ENCODE measurements around the gene SLC7A14. TPM values are rescaled to one million over a fixed set of nuclear protein-coding genes. Genes with fewer than 3 reads are reported as not detected.
A peak's percentile ranks its signal among the peaks of the same experiment; 100 is the strongest.

Gene SLC7A14
- total RNA-seq, 1 donor from 2014 or later, result 13.5 TPM

GRCh38 chr3:170467007-170467406 lies 118.9 kb downstream of the SLC7A14 start:
- no peaks in the 10 kb centered on the region for H3K36me3 Mint-ChIP-seq
- no peak for TF ChIP-seq CTCF (conservative IDR thresholded peaks at IDR 0.05)
- DNase-seq (ENCODE audit: extremely low spot score, unreplicated experiment), result no peak
- H3K27me3 Mint-ChIP-seq, result peaks cover 7% of the 10 kb centered on the region
- no peaks in the 10 kb centered on the region for H3K9me3 Mint-ChIP-seq
- H3K4me1 Mint-ChIP-seq (ENCODE audit: unreplicated experiment), result peaks cover 65% of the 10 kb centered on the region
- peak overlapping the region; percentile 58 for H3K4me3 Mint-ChIP-seq
- H3K27ac Mint-ChIP-seq, result peak overlapping the region; percentile 10

- Mint-ChIP-seq H3K27ac (no peak overlapping the region), H3K36me3 (no peaks in the 10 kb centered on the region), H3K4me3 (no peak overlapping the region), H3K4me1 (ENCODE audit: unreplicated experiment) (peaks cover 61% of the 10 kb centered on the region), H3K27me3 (peaks cover 10% of the 10 kb centered on the region), H3K9me3 (no peaks in the 10 kb centered on the region)
- no peak for TF ChIP-seq CTCF (conservative IDR thresholded peaks at IDR 0.05)
- no peak for DNase-seq (ENCODE audit: extremely low spot score, unreplicated experiment)
Measured at GRCh38 chr3:170465955-170466354, 119.9 kb downstream of the SLC7A14 start.

GRCh38 chr3:170463011-170463410 lies 122.9 kb downstream of the SLC7A14 start:
- H3K4me1 Mint-ChIP-seq (ENCODE audit: unreplicated experiment), result peaks cover 35% of the 10 kb centered on the region
- no peak overlapping the region for H3K27ac Mint-ChIP-seq
- H3K9me3 Mint-ChIP-seq, result no peaks in the 10 kb centered on the region
- peaks cover 15% of the 10 kb centered on the region for H3K27me3 Mint-ChIP-seq
- no peak for DNase-seq (ENCODE audit: extremely low spot score, unreplicated experiment)
- no peak for TF ChIP-seq CTCF (conservative IDR thresholded peaks at IDR 0.05)
- no peaks in the 10 kb centered on the region for H3K36me3 Mint-ChIP-seq
- no peak overlapping the region for H3K4me3 Mint-ChIP-seq

DNA sequence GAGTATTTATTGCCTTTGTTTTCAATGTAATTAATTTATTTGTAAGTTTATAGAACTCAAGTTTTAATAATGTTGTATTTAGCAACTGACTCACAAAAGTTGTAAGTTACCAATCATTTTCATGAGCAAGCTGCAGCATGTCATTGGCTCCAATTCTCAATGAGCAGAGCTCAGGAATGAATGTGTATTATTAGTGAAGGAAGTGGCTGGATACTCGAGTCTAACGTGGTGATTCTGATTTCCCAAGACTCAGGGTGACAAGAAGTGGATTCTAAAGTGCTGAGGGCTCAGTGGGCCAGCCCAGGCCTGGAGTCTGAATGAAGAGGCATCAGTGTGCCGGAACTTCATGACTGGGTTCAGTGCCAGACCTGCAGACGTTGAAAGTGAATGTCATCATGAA lies 127.6 kb downstream of the SLC7A14 start:
- no peaks in the 10 kb centered on the region for H3K36me3 Mint-ChIP-seq
- no peak overlapping the region for H3K4me3 Mint-ChIP-seq
- peaks cover 16% of the 10 kb centered on the region for H3K4me1 Mint-ChIP-seq (ENCODE audit: unreplicated experiment)
- no peak overlapping the region for H3K27ac Mint-ChIP-seq
- H3K9me3 Mint-ChIP-seq, result peaks cover 8% of the 10 kb centered on the region
- no peak for DNase-seq (ENCODE audit: extremely low spot score, unreplicated experiment)
- H3K27me3 Mint-ChIP-seq, result peaks cover 13% of the 10 kb centered on the region
- TF ChIP-seq CTCF (conservative IDR thresholded peaks at IDR 0.05), result no peak

DNA sequence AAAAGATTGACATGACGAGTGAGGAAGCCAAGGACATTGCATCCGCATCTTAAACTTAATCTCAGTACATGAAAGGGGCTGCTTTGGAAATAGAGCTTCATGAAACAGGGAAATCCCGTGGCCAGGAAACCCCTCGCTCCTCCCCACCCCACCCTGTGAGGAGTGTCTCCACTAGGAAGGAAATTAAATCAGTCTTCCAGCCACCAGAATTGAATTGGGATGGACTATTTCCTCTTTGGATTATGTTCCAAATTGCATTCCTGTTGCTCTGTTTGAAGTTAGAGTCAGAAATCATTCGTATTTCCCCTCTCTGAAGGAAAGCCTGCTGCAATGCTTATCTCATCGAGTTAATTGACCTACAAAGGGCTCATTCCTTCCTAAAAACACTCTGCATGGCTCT lies 131.4 kb downstream of the SLC7A14 start:
- no peak overlapping the region for H3K27ac Mint-ChIP-seq
- H3K9me3 Mint-ChIP-seq, result peaks cover 8% of the 10 kb centered on the region
- DNase-seq (ENCODE audit: extremely low spot score, unreplicated experiment), result no peak
- H3K4me1 Mint-ChIP-seq (ENCODE audit: unreplicated experiment), result peaks cover 15% of the 10 kb centered on the region
- peaks cover 6% of the 10 kb centered on the region for H3K27me3 Mint-ChIP-seq
- H3K36me3 Mint-ChIP-seq, result no peaks in the 10 kb centered on the region
- TF ChIP-seq CTCF (conservative IDR thresholded peaks at IDR 0.05), result no peak
- peak overlapping the region; percentile 29 for H3K4me3 Mint-ChIP-seq

- no peak for DNase-seq (ENCODE audit: extremely low spot score, unreplicated experiment)
- peaks cover 8% of the 10 kb centered on the region for H3K9me3 Mint-ChIP-seq
- no peak for TF ChIP-seq CTCF (conservative IDR thresholded peaks at IDR 0.05)
- H3K27me3 Mint-ChIP-seq, result no peaks in the 10 kb centered on the region
- H3K27ac Mint-ChIP-seq, result no peak overlapping the region
- H3K36me3 Mint-ChIP-seq, result no peaks in the 10 kb centered on the region
- H3K4me3 Mint-ChIP-seq, result no peak overlapping the region
- H3K4me1 Mint-ChIP-seq (ENCODE audit: unreplicated experiment), result peaks cover 32% of the 10 kb centered on the region
Measured at GRCh38 chr3:170450039-170450438, 135.8 kb downstream of the SLC7A14 start.

Measured in type B pancreatic cell (in vitro differentiated cells).